ENCODE data around the gene CA6. TPM values are rescaled to one million over a fixed set of nuclear protein-coding genes. Genes with fewer than 3 reads are reported as not detected.

Gene CA6
- total and polyA plus RNA-seq, 2 experiments from 2014 or later = not detected

GRCh38 chr1:8902765-8903164, 42.9 kb upstream of the CA6 start:
- H2AFZ ChIP-seq = 0 out of 2 replicates have a peak overlapping the region, but pooled peaks have one; percentile 25
- H3K9me3 ChIP-seq (ENCODE audit: low read depth) = no peaks in the 10 kb centered on the region
- H3K27ac ChIP-seq = peak overlapping the region; percentile 90
- peaks cover 57% of the 10 kb centered on the region for H3K4me1 ChIP-seq (ENCODE audit: insufficient read depth)
- peak overlapping the region; percentile 63 for H3K9ac ChIP-seq
- WGBS, 2 experiments (ENCODE audit: low coverage in 1 of 2, low lambda C conversion rate in 2 of 2, missing lambda C conversion rate in 2 of 2) = 65 to 73% methylated on average over 5 of the region's 5 CpGs
- DNase-seq = peak; percentile 64
- H3K4me3 ChIP-seq = no peak overlapping the region
- H3F3A ChIP-seq (ENCODE audit: insufficient read depth) = peaks cover 43% of the 10 kb centered on the region
- in situ Hi-C loops (cut with MboI) = no loop called here
- TF ChIP-seq EZH2 (IDR thresholded peaks at IDR 0.05; ENCODE audit: insufficient read depth, poor library complexity, severe bottlenecking) (no peak), EZH2phosphoT487 (IDR thresholded peaks at IDR 0.05; ENCODE audit: insufficient read depth, low read depth) (no peak)
- no peaks in the 10 kb centered on the region for H3K79me2 ChIP-seq (ENCODE audit: insufficient read depth)
- no peaks in the 10 kb centered on the region for H3K27me3 ChIP-seq (replicated peaks; ENCODE audit: insufficient read depth)
- no peaks in the 10 kb centered on the region for H4K20me1 ChIP-seq (ENCODE audit: insufficient read depth)
- no peaks in the 10 kb centered on the region for H3K36me3 ChIP-seq (ENCODE audit: low read depth)
- H3K9me2 ChIP-seq (ENCODE audit: insufficient read depth) = no peaks in the 10 kb centered on the region
- H3K4me2 ChIP-seq (ENCODE audit: unreplicated experiment) = no peak overlapping the region

GRCh38 chr1:8903410-8903809, 42.3 kb upstream of the CA6 start:
- 94 to 97% methylated on average over 6 of the region's 6 CpGs for WGBS, 2 experiments (ENCODE audit: low coverage in 1 of 2, low lambda C conversion rate in 2 of 2, missing lambda C conversion rate in 2 of 2)
- peak overlapping the region; percentile 54 for H3K4me2 ChIP-seq (ENCODE audit: unreplicated experiment)
- H3K9me2 ChIP-seq (ENCODE audit: insufficient read depth) = no peaks in the 10 kb centered on the region
- in situ Hi-C loops (cut with MboI) = no loop called here
- H2AFZ ChIP-seq = no peak overlapping the region
- peaks cover 57% of the 10 kb centered on the region for H3K4me1 ChIP-seq (ENCODE audit: insufficient read depth)
- H3K9ac ChIP-seq = peak overlapping the region; percentile 63
- H3F3A ChIP-seq (ENCODE audit: insufficient read depth) = peaks cover 43% of the 10 kb centered on the region
- TF ChIP-seq EZH2 (IDR thresholded peaks at IDR 0.05; ENCODE audit: insufficient read depth, poor library complexity, severe bottlenecking) (no peak), EZH2phosphoT487 (IDR thresholded peaks at IDR 0.05; ENCODE audit: insufficient read depth, low read depth) (no peak)
- peak; percentile 73 for DNase-seq
- H3K27me3 ChIP-seq (replicated peaks; ENCODE audit: insufficient read depth) = no peaks in the 10 kb centered on the region
- no peaks in the 10 kb centered on the region for H4K20me1 ChIP-seq (ENCODE audit: insufficient read depth)
- no peaks in the 10 kb centered on the region for H3K9me3 ChIP-seq (ENCODE audit: low read depth)
- H3K4me3 ChIP-seq = peak overlapping the region; percentile 29; the same call in 1 of the 2 replicates
- peak overlapping the region; percentile 90 for H3K27ac ChIP-seq
- no peaks in the 10 kb centered on the region for H3K36me3 ChIP-seq (ENCODE audit: low read depth)
- H3K79me2 ChIP-seq (ENCODE audit: insufficient read depth) = no peaks in the 10 kb centered on the region

DNA sequence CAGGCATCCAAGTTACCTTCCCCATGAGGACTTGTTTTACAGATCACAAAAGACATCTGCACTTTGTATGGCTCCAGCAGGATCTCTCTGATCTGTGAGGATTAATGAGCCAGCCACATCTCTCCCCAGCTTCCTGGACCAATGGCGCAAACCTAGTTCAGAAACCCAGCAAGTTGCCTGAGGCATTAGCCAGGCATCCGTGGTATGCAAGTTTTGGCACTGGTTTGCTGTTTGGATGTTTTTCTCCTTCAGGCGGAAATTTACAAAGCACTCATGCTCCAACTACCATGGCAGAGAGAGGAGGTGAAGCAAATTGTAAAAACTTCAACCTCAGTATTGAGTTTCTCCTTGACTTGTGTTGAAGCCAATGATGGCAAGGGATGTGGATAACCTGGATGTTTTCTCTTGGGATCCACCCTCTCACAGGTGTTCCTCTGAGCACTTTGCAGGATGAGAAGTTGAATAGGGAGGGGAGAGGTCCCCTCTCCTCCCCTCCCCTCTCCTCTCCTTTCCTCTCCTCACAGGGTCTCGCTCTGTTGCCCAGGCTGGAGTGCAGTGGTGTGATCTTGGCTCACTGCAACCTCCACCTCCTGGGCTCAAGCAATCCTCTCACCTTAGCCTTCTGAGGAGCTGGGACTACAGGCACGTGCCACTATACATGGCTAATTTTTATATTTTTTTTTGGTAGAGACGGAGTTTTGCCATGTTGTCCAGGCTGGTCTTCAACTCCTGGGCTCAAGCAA, 41.6 kb upstream of the CA6 start:
- H3K4me2 ChIP-seq (ENCODE audit: unreplicated experiment) = peak overlapping the region; percentile 54
- H3K9me2 ChIP-seq (ENCODE audit: insufficient read depth) = no peaks in the 10 kb centered on the region
- no peaks in the 10 kb centered on the region for H3K79me2 ChIP-seq (ENCODE audit: insufficient read depth)
- H2AFZ ChIP-seq = no peak overlapping the region
- no peaks in the 10 kb centered on the region for H3K36me3 ChIP-seq (ENCODE audit: low read depth)
- H3K27ac ChIP-seq = peak overlapping the region; percentile 90
- peak; percentile 98 for DNase-seq
- H4K20me1 ChIP-seq (ENCODE audit: insufficient read depth) = no peaks in the 10 kb centered on the region
- H3K4me1 ChIP-seq (ENCODE audit: insufficient read depth) = peaks cover 57% of the 10 kb centered on the region
- H3F3A ChIP-seq (ENCODE audit: insufficient read depth) = peaks cover 43% of the 10 kb centered on the region
- 44 to 45% methylated on average over 6 of the region's 6 CpGs for WGBS, 2 experiments (ENCODE audit: low coverage in 1 of 2, low lambda C conversion rate in 2 of 2, missing lambda C conversion rate in 2 of 2)
- TF ChIP-seq EZH2phosphoT487 (IDR thresholded peaks at IDR 0.05; ENCODE audit: insufficient read depth, low read depth) (no peak), EZH2 (IDR thresholded peaks at IDR 0.05; ENCODE audit: insufficient read depth, poor library complexity, severe bottlenecking) (no peak)
- H3K9me3 ChIP-seq (ENCODE audit: low read depth) = no peaks in the 10 kb centered on the region
- in situ Hi-C loops (cut with MboI) = no loop called here
- no peaks in the 10 kb centered on the region for H3K27me3 ChIP-seq (replicated peaks; ENCODE audit: insufficient read depth)
- peak overlapping the region; percentile 63 for H3K9ac ChIP-seq
- H3K4me3 ChIP-seq = peak overlapping the region; percentile 29; the same call in 1 of the 2 replicates

DNA sequence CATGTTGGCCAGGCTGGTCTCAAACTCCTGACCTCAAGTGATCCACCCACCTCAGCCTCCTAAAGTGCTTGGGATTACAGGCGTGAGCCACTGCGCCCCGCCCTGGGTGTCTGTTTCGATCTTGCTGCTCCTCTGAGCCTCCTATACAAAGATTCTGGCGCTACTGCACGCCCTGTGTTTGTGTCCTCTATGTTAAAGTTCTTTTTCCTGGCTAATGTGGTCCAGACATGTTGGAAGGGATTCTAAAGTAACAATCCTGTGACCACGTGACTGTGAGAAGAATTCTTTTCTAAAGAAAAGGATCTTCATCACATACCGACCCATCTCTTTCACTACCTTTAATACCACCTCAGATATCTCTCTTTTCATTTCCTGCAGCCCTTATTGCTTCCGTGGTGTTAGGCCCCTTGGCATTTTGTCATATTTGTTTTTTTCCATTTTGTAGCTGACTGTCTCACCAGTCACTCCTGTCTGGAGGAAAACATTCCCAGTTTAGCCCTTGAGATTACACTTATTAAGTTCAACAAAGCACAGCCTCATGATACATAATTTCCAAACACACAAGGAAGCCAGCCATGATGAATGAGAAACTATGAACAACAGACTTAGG, 40.0 kb upstream of the CA6 start:
- WGBS, 2 experiments (ENCODE audit: low coverage in 1 of 2, low lambda C conversion rate in 2 of 2, missing lambda C conversion rate in 2 of 2) = 20% methylated on average over 9 of the region's 9 CpGs

More for the DNA sequence above, 40.0 kb upstream of the CA6 start:
- Histone ChIP-seq H3K9me2 (ENCODE audit: insufficient read depth) (no peaks in the 10 kb centered on the region), H2AFZ (peak overlapping the region; percentile 73), H3K9me3 (ENCODE audit: low read depth) (no peaks in the 10 kb centered on the region), H3K4me3 (no peak overlapping the region), H3K27me3 (replicated peaks; ENCODE audit: insufficient read depth) (no peaks in the 10 kb centered on the region), H3K4me1 (ENCODE audit: insufficient read depth) (peaks cover 42% of the 10 kb centered on the region), H4K20me1 (ENCODE audit: insufficient read depth) (no peaks in the 10 kb centered on the region), H3F3A (ENCODE audit: insufficient read depth) (peaks cover 38% of the 10 kb centered on the region), H3K79me2 (ENCODE audit: insufficient read depth) (no peaks in the 10 kb centered on the region), H3K9ac (peak overlapping the region; percentile 49), H3K27ac (peak overlapping the region; percentile 75), H3K4me2 (ENCODE audit: unreplicated experiment) (peak overlapping the region; percentile 48), H3K36me3 (ENCODE audit: low read depth) (no peaks in the 10 kb centered on the region)
- TF ChIP-seq EZH2phosphoT487 (IDR thresholded peaks at IDR 0.05; ENCODE audit: insufficient read depth, low read depth) = no peak
- TF ChIP-seq EZH2 (IDR thresholded peaks at IDR 0.05; ENCODE audit: insufficient read depth, poor library complexity, severe bottlenecking) = no peak
- DNase-seq = peak; percentile 86
- in situ Hi-C loops (cut with MboI) = no loop called here
